NCI-H1092 (cell line): ENCODE results near the gene ATP2B2.
"Not testable (repeated sequence)": the region's sequence is repeated elsewhere in the genome, so short reads cannot be mapped to it uniquely, and the experiment has no call there.

Experiments
- DNase-seq: peaks from one replicate; lab custom pipeline; 2025; lab: John Stamatoyannopoulos, UW

Gene ATP2B2

DNA sequence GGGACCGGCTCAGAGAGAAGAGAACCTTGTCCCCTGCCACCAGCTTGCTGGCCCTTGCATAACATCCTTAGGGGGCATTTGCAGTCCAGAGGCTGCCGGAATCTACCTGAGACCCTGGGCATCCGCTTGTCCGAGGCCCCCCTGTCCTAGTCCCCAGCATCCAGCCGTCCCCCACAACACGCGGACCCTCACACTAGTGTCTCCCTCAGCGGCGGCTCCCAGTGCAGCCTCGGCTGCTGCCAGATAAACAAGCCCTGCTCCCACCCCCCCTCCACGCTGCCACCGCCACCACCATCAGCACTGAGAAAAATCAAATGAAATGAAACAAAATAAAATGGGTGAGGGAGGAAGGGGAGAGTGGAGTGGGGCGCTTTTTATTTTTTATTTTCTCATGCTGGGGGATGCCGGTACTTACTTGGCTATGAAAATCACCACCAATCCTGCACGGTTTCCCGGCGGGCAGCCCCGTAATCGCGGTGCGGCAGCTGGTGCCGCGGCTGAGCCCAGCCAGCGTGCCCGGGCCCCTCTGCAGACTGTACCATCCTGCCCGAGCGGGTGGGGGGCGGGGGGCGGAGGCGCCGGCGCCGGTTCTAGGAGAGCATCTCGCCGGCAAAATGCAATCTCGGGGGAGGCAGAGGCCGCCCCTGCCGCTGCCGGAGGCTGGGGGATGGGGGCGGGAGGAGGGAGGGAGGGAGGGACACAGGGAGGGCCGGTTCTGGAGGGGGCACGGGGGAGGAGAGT lies at the start of gene ATP2B2:
Gene ATP2B2 (minus strand): TSS at position 537 of the 741 bp plus-strand sequence. CDS start 56,043 bp downstream, outside the sequence.
- DNase-seq = peak; percentile 18

DNA sequence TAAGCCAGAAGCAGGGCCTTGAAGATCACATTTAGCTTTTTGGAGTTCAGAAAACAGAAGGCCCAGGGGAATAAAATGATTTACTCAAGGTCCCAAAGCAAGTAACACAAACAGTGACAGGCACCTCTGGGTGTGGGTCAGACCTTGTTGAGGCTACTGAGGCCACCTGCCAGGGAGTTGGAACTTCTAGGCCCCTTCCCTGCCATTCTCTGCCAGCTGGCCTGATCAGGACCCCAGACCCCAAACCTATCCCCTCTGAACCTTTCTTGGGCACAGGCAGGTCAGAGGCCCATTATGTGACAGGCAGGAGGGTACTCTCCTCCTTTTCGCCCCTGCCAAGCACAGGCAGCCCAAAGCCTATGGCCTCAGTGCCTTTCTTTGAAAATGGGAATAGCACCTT lies 49.4 kb upstream of the ATP2B2 start:
- DNase-seq = no peak

DNA sequence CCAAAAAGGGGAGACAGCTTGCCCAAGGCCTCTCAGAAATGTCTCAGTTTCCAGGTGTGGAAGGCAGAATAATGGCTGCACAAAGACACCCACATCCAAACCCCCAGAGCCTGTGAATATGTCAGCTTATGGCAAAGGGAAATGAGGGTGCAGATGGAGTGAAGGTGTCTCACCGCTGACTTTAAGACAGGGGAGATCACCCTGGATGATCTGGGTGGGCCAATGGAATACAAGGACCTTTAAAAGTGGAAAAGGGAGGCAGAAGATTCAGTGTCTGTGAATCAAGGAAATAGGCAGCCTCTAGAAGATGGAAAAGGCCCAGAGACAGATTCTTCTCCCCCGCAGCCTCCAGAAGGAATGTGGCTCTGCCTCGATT lies 48.8 kb upstream of the ATP2B2 start:
- DNase-seq = no peak

DNA sequence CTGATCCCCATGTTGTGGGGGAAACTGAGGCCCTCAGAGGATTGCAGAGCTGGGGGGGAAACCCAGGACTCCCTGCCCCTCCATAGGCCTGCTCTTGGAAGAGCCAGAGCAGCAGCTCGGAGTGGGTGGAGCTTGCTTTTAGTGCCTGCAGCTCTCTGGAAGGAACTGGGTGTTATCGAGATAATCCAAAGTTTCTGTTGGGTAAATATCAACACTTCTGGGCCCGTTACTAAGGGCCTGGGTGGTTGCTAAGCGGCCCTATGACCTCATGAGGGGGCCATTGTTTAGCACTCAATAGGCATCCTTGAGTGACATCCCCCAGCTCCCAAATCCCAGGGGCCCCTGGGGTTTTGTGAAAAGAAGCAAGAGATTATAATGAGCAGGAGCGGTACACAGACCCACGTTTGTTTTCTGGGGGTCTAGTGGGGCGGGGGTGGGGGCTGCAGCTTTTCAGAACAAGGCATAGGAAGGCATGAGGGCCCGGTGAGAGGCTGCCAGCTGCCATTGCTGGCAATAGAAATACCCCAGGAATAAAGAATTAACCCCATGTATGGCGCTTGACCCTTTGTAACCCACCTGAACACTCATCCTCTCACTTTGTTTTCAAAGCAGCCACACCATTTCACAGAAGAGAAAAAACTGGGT lies 48.3 kb upstream of the ATP2B2 start:
- no peak for DNase-seq

DNA sequence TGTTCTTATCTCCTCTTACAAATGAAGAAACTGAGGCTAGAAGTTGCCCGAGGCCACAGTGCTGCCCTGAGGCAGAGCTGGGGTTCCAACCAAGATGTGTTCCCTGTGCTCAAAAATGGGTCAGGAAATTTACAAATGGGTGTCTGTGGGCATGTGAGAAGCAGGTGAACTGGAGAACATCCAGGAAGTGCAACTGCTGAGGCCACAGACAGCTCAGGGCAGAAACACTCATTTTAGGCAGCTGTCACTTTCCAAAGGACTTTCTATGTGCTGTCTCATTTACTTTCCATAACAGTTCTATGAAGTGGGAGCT lies 47.2 kb upstream of the ATP2B2 start:
- DNase-seq = no peak

DNA sequence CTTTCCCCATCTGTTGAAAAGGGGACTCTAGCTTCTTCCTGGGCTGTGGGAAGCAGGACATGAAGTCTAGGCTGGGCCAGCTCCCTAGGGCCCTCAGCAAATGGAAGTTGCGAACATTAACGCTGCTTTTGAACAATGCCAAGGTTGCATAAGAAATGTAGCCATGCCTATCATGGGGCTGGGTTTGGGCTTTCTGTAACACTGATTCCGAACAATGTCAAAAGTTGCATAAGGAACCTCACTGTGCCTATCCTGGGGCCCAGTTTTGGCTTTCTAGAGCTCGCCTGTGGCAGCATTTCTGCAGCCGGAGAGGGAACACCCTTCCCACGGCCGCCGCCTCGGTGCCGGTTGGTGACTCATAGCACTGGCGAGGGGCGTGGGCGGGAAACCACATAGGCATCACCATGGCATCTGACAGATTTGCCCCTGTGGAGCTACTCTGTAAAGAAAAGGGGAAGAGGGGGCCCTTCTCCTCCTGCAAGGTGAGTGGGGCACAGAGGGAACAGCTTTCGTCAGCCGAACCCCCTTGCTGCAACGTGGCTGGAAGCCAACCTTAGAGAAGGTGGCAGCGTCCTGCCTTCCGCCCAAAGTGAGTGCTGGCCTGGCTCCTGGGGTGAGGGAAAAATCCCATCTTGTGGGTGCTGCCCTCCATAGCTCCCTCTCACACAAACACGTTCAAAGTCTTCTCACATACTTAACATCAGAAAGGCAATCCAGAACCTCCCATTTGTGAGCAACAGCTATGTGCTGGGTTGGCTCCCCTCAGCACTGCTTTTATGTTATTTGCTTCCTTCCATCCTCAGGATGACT lies 46.6 kb upstream of the ATP2B2 start:
- no peak for DNase-seq

DNA sequence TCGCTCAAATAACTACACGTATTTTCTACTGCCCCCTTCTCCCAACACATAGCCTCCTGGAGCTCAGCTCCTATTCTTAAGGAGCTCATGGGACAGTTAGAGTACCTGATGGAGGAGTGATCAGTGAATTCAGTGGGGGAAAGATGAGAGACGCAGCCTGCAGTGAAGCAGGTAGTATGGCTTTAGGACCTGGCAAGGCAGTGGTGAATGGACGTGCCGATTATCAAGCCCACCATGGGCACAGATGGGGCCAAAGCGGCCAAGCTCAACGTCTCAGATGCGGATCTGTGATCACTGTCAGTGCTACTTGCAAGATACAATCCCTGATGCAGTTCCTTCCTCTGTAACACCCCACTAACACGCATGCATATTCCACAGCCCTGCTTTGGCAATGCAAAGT lies 45.8 kb upstream of the ATP2B2 start:
- DNase-seq = no peak

DNA sequence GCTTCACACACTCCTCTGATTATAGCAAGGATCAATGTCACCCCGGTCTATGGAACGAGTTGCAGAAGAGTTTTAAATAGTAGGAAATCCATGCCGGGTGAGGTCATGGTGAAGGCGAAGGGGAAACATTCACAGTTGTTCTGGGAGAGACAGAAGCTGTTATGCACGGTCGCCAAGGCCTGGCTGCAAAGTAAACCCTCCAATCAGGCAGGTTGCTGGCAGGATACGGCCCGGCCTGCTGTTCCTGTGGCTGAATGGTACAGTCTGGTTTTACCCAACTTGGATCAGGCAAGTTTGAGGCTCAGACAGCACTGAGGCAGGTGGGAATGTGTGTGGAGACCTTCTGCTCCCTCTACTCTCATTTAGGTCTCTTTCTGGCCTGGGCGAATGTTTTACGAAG lies 45.3 kb upstream of the ATP2B2 start:
- DNase-seq = no peak

DNA sequence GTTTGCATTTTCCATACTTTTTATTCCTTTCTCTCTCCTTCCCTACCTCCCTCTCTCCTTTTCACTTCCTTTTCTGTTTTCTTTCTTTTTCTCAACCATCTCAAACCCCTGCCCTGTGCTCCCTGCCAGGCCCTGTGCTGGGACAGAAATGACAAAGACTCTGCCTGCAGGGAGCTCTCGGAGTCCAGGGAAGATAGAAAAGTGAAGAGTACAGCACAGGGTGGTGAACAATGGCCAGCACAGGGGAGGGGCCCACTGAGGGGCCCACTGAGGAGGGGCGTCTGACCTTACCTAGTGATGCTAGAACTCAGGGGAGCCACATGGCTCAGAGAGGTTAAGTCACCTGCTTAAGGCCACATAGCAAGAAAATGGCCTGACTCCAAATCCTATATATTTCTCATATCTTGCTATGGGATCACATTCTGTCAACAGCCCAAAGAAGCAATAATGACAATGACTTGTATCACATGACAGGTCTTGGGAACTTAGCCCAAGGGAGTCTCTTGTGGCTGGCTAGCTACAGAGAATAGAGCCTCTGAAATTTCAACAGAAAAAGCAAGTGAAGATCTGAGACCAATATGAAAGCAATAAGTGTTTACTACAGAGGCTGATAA lies 44.3 kb upstream of the ATP2B2 start:
- DNase-seq = no peak

DNA sequence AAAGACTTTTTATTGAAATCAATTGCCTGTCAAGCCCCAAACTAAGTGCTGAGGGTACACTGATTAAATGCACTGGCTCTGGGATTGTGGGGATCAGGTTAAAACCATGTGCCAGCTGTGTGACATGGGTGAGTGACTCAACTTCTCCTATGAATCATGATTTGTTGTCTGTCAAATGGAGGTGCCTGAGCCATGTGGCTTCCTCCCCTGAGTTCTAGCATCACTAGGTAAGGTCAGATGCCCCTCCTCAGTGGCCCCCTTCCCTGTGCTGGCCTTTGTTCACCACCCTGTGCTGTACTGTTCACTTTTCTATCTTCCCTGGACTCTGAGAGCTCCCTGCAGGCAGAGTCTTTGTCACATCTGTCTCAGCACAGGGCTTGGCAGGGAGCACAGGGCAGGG lies 43.6 kb upstream of the ATP2B2 start:
- no peak for DNase-seq

DNA sequence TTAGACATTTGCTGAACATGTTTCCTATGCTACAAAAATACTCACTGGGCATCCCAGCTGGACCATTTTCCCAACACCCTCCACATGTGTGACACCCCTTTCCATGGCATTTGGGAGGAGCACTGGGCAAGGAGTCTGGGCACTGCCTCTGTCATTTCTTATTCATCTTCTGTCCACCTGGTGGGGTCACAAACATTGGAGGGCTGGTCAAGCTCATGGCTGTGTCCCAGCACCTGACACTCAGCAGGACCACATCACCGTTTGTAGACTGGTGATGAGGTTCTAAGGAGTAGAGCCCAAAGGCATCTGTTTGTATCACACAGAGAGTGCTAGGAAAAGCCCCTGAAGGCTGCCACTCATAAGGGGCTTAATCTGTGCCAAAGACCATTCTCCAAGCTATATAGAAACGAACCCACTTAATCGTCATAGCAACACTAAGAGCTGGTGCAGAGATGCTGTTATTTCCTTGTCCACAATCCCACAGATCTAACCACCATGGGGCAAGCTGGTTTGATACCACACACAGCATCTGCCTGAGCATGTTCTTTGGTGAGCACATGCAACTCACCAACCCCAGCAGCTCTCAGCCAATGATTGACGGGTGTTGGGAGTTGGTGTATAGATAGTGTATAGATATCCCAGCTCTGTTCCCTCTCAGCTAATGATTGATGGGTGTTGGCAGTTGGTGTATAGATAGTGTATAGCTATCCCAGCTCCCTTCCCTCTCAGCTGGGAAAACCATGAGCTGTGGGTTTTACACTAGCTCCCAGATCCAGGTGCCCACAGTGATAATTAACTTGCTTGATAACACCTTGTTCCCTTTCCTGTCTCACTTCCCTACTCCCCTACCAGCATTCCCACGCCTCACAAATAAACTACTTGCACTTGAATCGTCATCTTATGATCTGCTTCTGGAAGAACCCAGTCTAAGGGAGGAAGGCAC lies 42.7 kb upstream of the ATP2B2 start:
- DNase-seq = no peak

DNA sequence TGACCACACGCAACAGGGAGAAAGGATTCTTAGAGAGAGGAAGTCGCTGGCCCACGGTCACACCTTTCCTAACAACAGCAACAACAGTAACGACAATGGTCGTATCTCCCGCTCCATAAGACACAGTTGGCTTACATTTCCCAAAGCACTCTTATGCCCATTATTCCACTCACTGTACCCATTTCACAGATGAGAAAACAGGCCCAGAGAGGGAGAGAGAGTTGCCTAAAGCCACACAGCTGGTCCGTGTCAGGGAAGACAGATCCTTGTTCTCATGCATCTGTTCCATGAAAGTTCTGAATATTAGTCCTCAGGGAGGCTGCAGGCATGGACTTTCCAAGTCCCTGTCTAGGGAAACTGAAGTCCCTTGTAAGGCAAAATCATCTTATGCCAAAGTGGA lies 42.0 kb upstream of the ATP2B2 start:
- no peak for DNase-seq

DNA sequence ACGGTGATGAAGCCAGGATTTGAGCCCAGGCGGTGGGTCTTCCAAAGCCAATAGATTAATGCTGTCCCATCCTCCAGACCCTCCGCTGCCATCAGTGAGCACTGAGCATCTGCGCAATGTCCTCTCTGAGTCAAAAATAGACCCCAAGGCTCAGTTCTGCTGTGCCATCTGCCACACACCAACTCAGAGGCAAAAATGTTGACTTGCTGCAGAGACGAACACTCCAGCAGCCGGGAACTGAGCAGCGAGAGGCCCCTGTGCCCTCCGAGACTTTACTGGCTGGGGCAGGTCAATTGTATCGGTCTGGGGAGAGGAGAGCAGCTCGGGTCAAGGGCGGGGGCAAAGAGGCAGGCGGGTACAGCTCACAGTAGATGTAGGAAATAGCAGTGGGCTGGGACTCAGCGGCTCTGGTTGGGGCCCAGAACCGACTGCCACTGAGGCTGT lies 41.5 kb upstream of the ATP2B2 start:
- DNase-seq = no peak

DNA sequence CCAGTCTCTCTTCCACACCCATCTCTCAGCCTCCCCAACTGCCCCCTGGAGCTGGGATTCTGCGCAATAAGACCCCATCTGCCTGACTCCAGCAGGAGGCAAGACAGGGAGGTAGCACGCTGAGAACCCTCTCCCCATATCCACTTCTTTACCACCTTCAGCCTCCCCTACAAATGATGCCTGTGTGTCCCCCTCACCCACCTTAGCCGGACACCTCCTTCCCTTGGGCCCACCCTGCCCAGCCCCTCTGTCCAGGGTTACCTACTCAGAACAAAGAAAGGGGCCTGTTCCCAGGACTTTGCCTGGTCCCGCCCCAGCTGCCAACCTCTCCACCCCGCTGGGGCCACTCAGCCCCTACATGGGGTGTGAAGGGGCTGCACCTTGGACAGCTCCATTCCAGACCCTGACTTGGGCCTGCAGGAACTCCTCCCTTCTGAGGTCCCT lies 40.8 kb upstream of the ATP2B2 start:
- DNase-seq = no peak

DNA sequence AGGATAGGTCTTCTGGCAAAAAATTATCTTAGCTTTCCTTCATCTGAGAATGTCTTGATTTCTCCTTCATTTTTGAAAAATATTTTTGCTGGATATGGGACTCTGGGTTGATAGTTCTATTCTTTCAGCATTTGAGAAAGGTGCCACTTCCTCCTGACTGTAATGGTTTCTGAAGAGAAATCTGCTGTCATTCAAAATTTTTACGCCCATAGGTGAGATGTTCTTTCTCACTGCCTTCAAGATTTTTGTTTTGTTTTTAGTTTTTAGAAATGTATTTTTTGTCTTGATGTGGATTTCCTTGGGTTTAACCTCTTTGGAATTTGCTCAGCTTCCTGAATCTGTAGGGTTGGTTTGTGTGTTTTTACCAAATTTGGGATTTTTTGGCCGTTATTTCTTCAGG lies 37.1 kb upstream of the ATP2B2 start:
- DNase-seq = no peak

DNA sequence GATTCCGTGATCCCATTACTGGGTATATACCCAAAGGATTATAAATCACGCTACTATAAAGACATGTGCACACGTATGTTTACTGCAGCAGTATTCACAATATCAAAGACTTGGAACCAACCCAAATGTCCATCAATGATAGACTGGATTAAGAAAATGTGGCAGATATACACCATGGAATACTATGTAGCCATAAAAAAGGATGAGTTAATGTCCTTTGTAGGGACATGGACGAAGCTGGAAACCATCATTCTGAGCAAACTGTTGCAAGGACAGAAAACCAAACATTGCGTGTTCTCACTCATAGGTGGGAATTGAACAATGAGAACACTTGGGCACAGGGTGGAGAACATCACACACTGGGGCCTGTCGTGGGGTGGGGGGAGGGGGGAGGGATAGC lies 35.0 kb upstream of the ATP2B2 start:
- DNase-seq = not testable (repeated sequence)

DNA sequence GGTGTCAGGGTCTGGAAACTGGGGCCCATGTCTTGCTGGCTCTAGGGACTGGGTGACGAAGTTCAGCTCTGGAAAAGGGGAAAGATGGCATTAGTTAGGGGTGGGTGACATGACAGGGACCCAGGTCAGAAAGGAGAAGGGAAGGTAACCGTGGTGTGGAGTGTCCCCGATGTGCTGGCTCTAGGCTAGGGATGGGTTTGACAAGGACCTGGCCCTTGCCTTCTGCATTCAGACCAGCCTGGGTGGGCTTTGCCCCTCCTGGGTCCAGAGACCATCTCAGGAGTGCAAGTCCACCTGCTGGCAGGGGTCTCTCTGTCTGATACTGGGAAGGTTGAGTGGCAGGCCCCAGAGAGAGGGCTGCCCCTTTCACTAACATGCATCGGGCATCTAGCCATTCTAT lies 28.7 kb upstream of the ATP2B2 start:
- no peak for DNase-seq

DNA sequence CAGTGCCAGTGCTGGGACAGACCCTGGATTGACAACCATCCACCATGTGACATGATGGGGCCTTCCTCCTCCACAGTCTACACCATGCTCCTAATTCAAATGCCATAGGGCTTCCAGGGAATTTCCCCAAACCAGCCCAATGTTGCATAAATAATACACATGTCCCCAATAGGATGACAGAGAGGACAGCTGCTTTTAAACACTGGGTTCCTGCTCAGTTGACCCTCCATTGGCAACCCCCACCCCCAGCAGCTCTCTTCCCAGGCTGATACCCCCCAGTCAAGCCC lies 28.3 kb upstream of the ATP2B2 start:
- DNase-seq = no peak

DNA sequence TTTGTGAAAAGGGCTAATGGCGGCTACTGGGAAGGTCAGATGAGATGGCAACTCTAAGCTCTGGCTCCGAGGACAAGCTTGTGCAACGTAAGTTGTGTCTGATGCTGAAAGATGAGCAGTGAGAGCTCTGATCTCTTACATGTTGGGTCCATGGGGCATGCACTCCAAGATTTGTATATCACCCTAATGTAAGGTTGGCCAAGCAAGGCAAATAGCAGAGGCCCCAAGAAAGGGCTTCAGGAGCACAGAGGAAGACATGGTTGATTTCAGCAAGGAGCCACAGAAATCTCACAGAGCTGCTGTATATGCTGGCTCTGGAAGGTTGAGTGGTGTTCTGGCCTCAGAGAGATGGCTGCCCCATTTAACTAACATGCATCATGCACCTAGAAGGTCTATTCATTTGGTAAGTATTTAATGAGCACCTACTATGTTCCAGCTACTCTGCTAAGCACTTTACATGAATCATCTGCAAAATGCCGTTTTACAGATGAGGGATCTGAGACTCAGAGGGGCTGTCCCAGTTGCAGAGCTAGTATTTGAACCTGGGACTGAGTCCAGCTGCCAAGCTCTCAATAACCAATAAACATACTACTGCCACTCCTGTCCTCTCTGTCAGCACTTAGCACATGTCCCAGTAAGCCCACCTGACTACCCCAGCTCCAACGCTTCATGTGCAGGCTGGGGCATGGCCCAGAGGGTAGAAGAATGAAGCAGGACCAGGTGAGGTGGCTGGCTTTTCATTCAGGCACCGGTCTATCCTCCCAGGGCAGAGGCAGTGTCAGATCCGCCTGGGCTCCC lies 27.8 kb upstream of the ATP2B2 start:
- no peak for DNase-seq

DNA sequence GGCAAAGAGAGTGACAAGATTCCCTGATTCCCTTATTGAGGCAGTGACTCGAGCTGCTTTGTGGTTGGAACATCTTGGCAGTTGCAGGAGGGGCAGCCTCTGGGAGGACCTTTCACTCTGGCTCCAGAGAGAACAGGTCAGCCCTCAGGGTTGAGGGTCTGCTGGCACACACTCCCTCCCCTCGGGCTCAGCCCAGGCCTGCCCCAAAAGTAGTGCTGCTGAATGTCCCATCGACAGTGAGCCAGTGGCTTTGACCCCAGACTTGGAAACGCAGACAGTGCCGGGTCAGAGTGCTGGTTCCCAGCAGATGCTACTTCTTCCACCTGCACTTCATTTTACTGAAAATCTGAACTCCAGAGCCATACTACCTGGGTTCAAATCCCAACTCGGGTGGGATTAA lies 25.6 kb upstream of the ATP2B2 start:
- DNase-seq = no peak

DNA sequence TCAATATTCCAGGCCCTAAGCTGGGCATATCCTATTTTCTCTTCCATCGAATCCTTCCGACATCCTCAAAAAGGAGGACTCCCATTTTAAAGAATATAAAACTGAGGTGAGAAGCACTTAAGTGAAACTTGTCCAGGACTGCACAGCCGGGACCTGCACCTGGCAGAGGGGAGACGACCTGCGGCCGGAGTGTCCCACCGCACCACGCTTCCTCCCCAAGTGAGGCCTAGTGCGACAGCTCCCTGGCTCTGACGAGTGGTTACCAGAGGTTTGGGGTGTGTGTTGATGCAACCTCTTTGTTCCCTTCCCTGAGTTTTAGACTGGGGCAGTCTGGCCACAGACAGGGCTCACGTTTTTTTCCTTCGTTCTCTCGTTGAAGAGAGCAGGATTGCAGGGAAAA lies 24.9 kb upstream of the ATP2B2 start:
- no peak for DNase-seq
